Activated naive CD4-positive, alpha-beta T cell treated with anti-CD3 and anti-CD28 coated beads for 36 hours (primary cell): ENCODE data around the gene RAP1A. TPM values are rescaled to one million over a fixed set of nuclear protein-coding genes. Genes with fewer than 3 reads are reported as not detected.

Experiments
- CTCF ChIA-PET: fragments of 350-600 bp; sonication (Branson Sonifier 250); formaldehyde crosslinking; loops from one replicate; lab custom pipeline; 2021; ENCODE audit warnings: antibody characterized with exemption; lab: Charles Lee
- DNase-seq: peaks from one replicate; pipeline ENCODE4 v3.0.0-alpha.2; 2020
- H3K27ac Mint-ChIP-seq: one replicate; pipeline ENCODE4 v1.8.0; 2021; ENCODE audit warnings: mild to moderate bottlenecking, mixed read lengths
- H3K27me3 Mint-ChIP-seq: one replicate; pipeline ENCODE4 v1.8.0; 2021; ENCODE audit warnings: low read depth, mixed read lengths
- H3K36me3 Mint-ChIP-seq: one replicate; pipeline ENCODE4 v1.8.0; 2021; ENCODE audit warnings: low read depth, mixed read lengths
- H3K4me1 Mint-ChIP-seq: one replicate; pipeline ENCODE4 v1.8.0; 2021; ENCODE audit warnings: low read depth, mixed read lengths
- H3K4me3 Mint-ChIP-seq: one replicate; pipeline ENCODE4 v1.8.0; 2021; ENCODE audit warnings: mild to moderate bottlenecking, moderate library complexity, mixed read lengths
- H3K9me3 Mint-ChIP-seq: one replicate; pipeline ENCODE4 v1.8.0; 2021; ENCODE audit warnings: mixed read lengths
- intact Hi-C: fragments of 100-400 bp; cut with micrococcal nuclease; formaldehyde crosslinking; loops from one replicate; pipeline ENCODE4 v1.15.1; 2023
- total RNA-seq, 2 experiments: library from RNA; stranded (reverse); gene quantifications; one replicate each; pipeline ENCODE4 v1.2.3, GENCODE V29; 2021

RAP1A gene
- total RNA-seq, 2 experiments from 2014 or later: 152 to 155 TPM

- CTCF ChIA-PET: interaction anchor here (0.9 kb wide), 1 partner anchor 9 kb away, joined by 4 read pairs; no protein-coding TSS in a partner anchor
- Mint-ChIP-seq H3K4me3 (no peak overlapping the region), H3K27ac (no peak overlapping the region), H3K9me3 (no peaks in the 10 kb centered on the region), H3K27me3 (no peaks in the 10 kb centered on the region), H3K4me1 (peaks cover 9% of the 10 kb centered on the region), H3K36me3 (no peaks in the 10 kb centered on the region)
- DNase-seq: no peak
- intact Hi-C loops: no loop called here
These were observed 103.7 kb downstream of the RAP1A start for GRCh38 chr1:111723091-111723806.

GRCh38 chr1:111723871-111724270 lies 104.3 kb downstream of the RAP1A start:
- H3K27me3 Mint-ChIP-seq: no peaks in the 10 kb centered on the region
- H3K4me3 Mint-ChIP-seq: no peak overlapping the region
- H3K27ac Mint-ChIP-seq: no peak overlapping the region
- H3K36me3 Mint-ChIP-seq: no peaks in the 10 kb centered on the region
- no peaks in the 10 kb centered on the region for H3K9me3 Mint-ChIP-seq
- DNase-seq: no peak
- CTCF ChIA-PET: interaction anchor here (0.9 kb wide), 1 partner anchor 9 kb away, joined by 4 read pairs; no protein-coding TSS in a partner anchor
- H3K4me1 Mint-ChIP-seq: peaks cover 9% of the 10 kb centered on the region
- intact Hi-C loops: no loop called here

DNA sequence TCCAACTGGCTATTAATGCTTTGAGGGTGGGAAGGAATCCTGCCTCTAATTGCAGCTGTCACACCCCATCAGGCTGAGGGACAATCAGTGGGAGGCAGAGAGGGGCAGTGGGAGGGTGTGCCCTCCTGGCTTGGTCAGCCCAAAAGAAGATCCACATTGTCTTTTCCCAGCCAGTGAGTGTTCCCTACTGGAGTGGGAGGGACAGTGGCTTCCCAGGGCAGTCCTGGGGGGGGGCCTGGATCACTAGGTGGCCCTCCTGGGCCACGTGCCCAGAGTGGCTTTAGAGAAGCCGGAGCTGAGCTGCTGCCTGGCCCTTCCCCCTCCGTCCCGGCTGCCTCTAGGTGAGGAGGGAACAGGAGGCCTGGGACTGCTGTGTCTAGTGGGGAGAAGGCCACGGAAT lies 105.6 kb downstream of the RAP1A start:
- peaks cover 9% of the 10 kb centered on the region for H3K4me1 Mint-ChIP-seq
- no peak overlapping the region for H3K4me3 Mint-ChIP-seq
- no peaks in the 10 kb centered on the region for H3K36me3 Mint-ChIP-seq
- DNase-seq: no peak
- intact Hi-C loops: no loop called here
- CTCF ChIA-PET: no interaction called here
- H3K27ac Mint-ChIP-seq: no peak overlapping the region
- H3K9me3 Mint-ChIP-seq: no peaks in the 10 kb centered on the region
- H3K27me3 Mint-ChIP-seq: no peaks in the 10 kb centered on the region

GRCh38 chr1:111727056-111727455 lies 107.5 kb downstream of the RAP1A start:
- CTCF ChIA-PET: interaction anchor here (1.3 to 1.5 kb wide), 2 partner anchors 12 to 21 kb away, joined by 3 to 6 read pairs; no protein-coding TSS in a partner anchor
- Mint-ChIP-seq H3K4me1 (peaks cover 9% of the 10 kb centered on the region), H3K27ac (no peak overlapping the region), H3K36me3 (no peaks in the 10 kb centered on the region), H3K27me3 (no peaks in the 10 kb centered on the region), H3K4me3 (no peak overlapping the region), H3K9me3 (no peaks in the 10 kb centered on the region)
- intact Hi-C loops: no loop called here
- DNase-seq: no peak

DNA sequence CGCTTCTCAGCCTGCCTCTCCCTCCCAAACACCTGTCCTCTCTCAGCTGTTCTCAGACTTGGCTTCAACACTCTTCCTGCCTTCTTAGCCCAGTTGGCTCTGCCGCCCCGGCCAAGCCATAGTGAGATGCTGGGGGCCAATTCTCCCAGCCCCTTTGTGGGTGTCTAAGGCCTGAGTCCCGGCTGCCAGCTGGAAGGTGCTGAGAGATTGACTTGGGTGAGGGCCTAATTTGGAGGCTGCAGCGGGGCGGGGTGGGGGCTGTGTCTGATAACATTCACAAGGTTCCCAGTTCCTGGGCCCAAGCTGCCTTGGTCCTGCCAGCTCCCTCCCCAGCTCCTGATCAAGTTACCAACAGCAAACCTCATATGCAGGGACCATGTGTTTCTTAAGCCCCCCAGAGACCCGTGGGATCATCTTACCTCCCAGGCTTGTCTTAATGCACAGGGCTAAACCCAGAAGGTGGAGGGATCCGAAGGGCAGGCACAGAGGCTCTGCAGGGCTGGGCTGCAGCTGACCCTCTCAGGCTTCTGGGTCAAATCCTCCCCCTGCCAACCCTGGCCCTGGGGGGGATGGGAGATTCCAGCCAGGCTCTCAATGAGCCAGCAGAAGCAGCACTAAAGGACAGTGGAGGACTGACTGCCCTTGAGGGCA lies 109.8 kb downstream of the RAP1A start:
- intact Hi-C loops: no loop called here
- CTCF ChIA-PET: no interaction called here

GRCh38 chr1:111729946-111730681 lies 110.5 kb downstream of the RAP1A start:
- Mint-ChIP-seq H3K9me3 (no peaks in the 10 kb centered on the region), H3K4me3 (no peak overlapping the region), H3K27me3 (no peaks in the 10 kb centered on the region), H3K27ac (no peak overlapping the region), H3K36me3 (no peaks in the 10 kb centered on the region), H3K4me1 (no peaks in the 10 kb centered on the region)
- intact Hi-C loops: no loop called here
- CTCF ChIA-PET: interaction anchor here (0.7 kb wide), 1 partner anchor 16 kb away, joined by 3 read pairs; no protein-coding TSS in a partner anchor
- no peak for DNase-seq

More for the DNA sequence above, 109.8 kb downstream of the RAP1A start:
- no peak for DNase-seq
- Mint-ChIP-seq H3K27ac (no peak overlapping the region), H3K4me3 (no peak overlapping the region), H3K4me1 (no peaks in the 10 kb centered on the region), H3K9me3 (no peaks in the 10 kb centered on the region), H3K36me3 (no peaks in the 10 kb centered on the region), H3K27me3 (no peaks in the 10 kb centered on the region)

GRCh38 chr1:111730706-111731105 lies 111.1 kb downstream of the RAP1A start:
- Mint-ChIP-seq H3K4me3 (no peak overlapping the region), H3K27ac (no peak overlapping the region), H3K27me3 (no peaks in the 10 kb centered on the region), H3K4me1 (no peaks in the 10 kb centered on the region), H3K36me3 (no peaks in the 10 kb centered on the region), H3K9me3 (no peaks in the 10 kb centered on the region)
- DNase-seq: no peak
- CTCF ChIA-PET: interaction anchor here (0.6 to 1.7 kb wide), 3 partner anchors 15 to 734 kb away, joined by 3 to 6 read pairs (median 3); no protein-coding TSS in a partner anchor
- intact Hi-C loops: no loop called here

GRCh38 chr1:111731956-111732355 lies 112.4 kb downstream of the RAP1A start:
- CTCF ChIA-PET: interaction anchor here (0.6 to 1.7 kb wide), 3 partner anchors 17 to 62 kb away, joined by 3 to 6 read pairs (median 3); no protein-coding TSS in a partner anchor
- Mint-ChIP-seq H3K27ac (no peak overlapping the region), H3K27me3 (peaks cover 1% of the 10 kb centered on the region), H3K4me3 (no peak overlapping the region), H3K36me3 (no peaks in the 10 kb centered on the region), H3K4me1 (no peaks in the 10 kb centered on the region), H3K9me3 (no peaks in the 10 kb centered on the region)
- DNase-seq: no peak
- intact Hi-C loops: no loop called here

- H3K36me3 Mint-ChIP-seq: no peaks in the 10 kb centered on the region
- H3K27ac Mint-ChIP-seq: no peak overlapping the region
- H3K9me3 Mint-ChIP-seq: no peaks in the 10 kb centered on the region
- peaks cover 9% of the 10 kb centered on the region for H3K27me3 Mint-ChIP-seq
- intact Hi-C loops: no loop called here
- DNase-seq: no peak
- H3K4me3 Mint-ChIP-seq: no peak overlapping the region
- CTCF ChIA-PET: interaction anchor here (1.1 kb wide), 1 partner anchor 22 kb away, joined by 3 read pairs; no protein-coding TSS in a partner anchor
- H3K4me1 Mint-ChIP-seq: peaks cover 4% of the 10 kb centered on the region
These were observed 113.1 kb downstream of the RAP1A start for GRCh38 chr1:111732718-111733117.

- H3K27ac Mint-ChIP-seq: no peak overlapping the region
- CTCF ChIA-PET: interaction anchor here (1.0 to 6.6 kb wide), 4 partner anchors 14 to 251 kb away, joined by 3 to 31 read pairs (median 4); no protein-coding TSS in a partner anchor
- no peak overlapping the region for H3K4me3 Mint-ChIP-seq
- no peaks in the 10 kb centered on the region for H3K36me3 Mint-ChIP-seq
- intact Hi-C loops: no loop called here
- H3K9me3 Mint-ChIP-seq: no peaks in the 10 kb centered on the region
- peaks cover 15% of the 10 kb centered on the region for H3K27me3 Mint-ChIP-seq
- DNase-seq: peak; percentile 16
- peaks cover 9% of the 10 kb centered on the region for H3K4me1 Mint-ChIP-seq
These were observed 113.8 kb downstream of the RAP1A start for GRCh38 chr1:111733183-111733991.

- intact Hi-C loops: no loop called here
- no peak for DNase-seq
- H3K9me3 Mint-ChIP-seq: no peaks in the 10 kb centered on the region
- no peaks in the 10 kb centered on the region for H3K36me3 Mint-ChIP-seq
- H3K4me1 Mint-ChIP-seq: peaks cover 11% of the 10 kb centered on the region
- H3K27ac Mint-ChIP-seq: no peak overlapping the region
- CTCF ChIA-PET: interaction anchor here (1.0 to 6.6 kb wide), 5 partner anchors 13 to 252 kb away, joined by 3 to 31 read pairs (median 6); no protein-coding TSS in a partner anchor
- no peak overlapping the region for H3K4me3 Mint-ChIP-seq
- H3K27me3 Mint-ChIP-seq: peaks cover 17% of the 10 kb centered on the region
These were observed 114.4 kb downstream of the RAP1A start for GRCh38 chr1:111733992-111734341.
